HEK293 (cell line): ENCODE measurements around the gene CPT1C.

Source experiments
- CTCF ChIA-PET: fragments of 350-600 bp; formaldehyde crosslinking; extraction: SDS; loops from one replicate; lab custom pipeline; 2021; ENCODE audit warnings: antibody characterized with exemption; lab: Yijun Ruan, JAX
- POLR2A ChIA-PET: fragments of 300-600 bp; formaldehyde crosslinking; extraction: SDS; loops from one replicate; lab custom pipeline; 2020; ENCODE audit warnings: antibody characterized with exemption, inconsistent platforms; lab: Yijun Ruan, JAX
- H3K27ac ChIP-seq: fragments of 200-500 bp; sonication (Bioruptor generic); 2 replicates; pipeline ENCODE4 v1.5.1; 2014; ENCODE audit warnings: low read depth, low read length, control low read depth, inconsistent platforms; ENCODE audit errors: extremely low read depth
- H3K36me3 ChIP-seq, 2 experiments: fragments of 200-500 bp in 1 of 2; sonication (Bioruptor generic) in 1 of 2; 1 replicate in 1 of 2; 2 replicates in 1 of 2; pipeline ENCODE4 v1.5.1; 2014 to 2017; ENCODE audit warnings: inconsistent platforms in 2 of 2, low read length in 2 of 2; ENCODE audit not compliant: control insufficient read depth in 2 of 2, insufficient read depth in 1 of 2
- H3K4me1 ChIP-seq: fragments of 200-500 bp; sonication (Bioruptor generic); 2 replicates; pipeline ENCODE4 v1.5.1; 2014; ENCODE audit warnings: mild to moderate bottlenecking, low read length, inconsistent platforms; ENCODE audit not compliant: control insufficient read depth, insufficient read depth
- H3K4me3 ChIP-seq: 2 replicates; pipeline ENCODE4 v1.5.1; 2011; ENCODE audit warnings: low read depth, mild to moderate bottlenecking, control low read depth, low read length, moderate library complexity
- H3K9me3 ChIP-seq: fragments of 200-500 bp; sonication (Bioruptor generic); 2 replicates; pipeline ENCODE4 v1.5.1; 2014; ENCODE audit warnings: low read depth, low read length, inconsistent platforms; ENCODE audit not compliant: control insufficient read depth, insufficient read depth
- GLIS1 ChIP-seq: fragments of 450-650 bp; formaldehyde crosslinking; IDR thresholded peaks from 2 replicates; pipeline ENCODE4 v1.5.1; 2016; ENCODE audit warnings: missing biosample characterization, missing genetic modification characterization
- KLF16 ChIP-seq: fragments of 450-650 bp; formaldehyde crosslinking; IDR thresholded peaks from 2 replicates; pipeline ENCODE4 v1.5.1; 2017; ENCODE audit warnings: missing biosample characterization, missing genetic modification characterization
- ZNF140 ChIP-seq: fragments of 450-650 bp; formaldehyde crosslinking; IDR thresholded peaks from 2 replicates; pipeline ENCODE4 v1.5.1; 2016; ENCODE audit warnings: missing biosample characterization, missing genetic modification characterization
- ZNF174 ChIP-seq: fragments of 450-650 bp; formaldehyde crosslinking; IDR thresholded peaks from 2 replicates; pipeline ENCODE4 v1.5.0; 2017; ENCODE audit warnings: missing biosample characterization, mild to moderate bottlenecking, missing genetic modification characterization
- ZNF214 ChIP-seq: fragments of 450-650 bp; formaldehyde crosslinking; IDR thresholded peaks from 2 replicates; pipeline ENCODE4 v1.5.1; 2017; ENCODE audit warnings: missing biosample characterization, mild to moderate bottlenecking, missing genetic modification characterization, borderline replicate concordance
- ZNF221 ChIP-seq: fragments of 450-650 bp; formaldehyde crosslinking; IDR thresholded peaks from 2 replicates; pipeline ENCODE4 v1.5.1; 2017; ENCODE audit warnings: missing biosample characterization, missing genetic modification characterization, borderline replicate concordance
- ZNF544 ChIP-seq: fragments of 450-650 bp; formaldehyde crosslinking; IDR thresholded peaks from 2 replicates; pipeline ENCODE4 v1.5.0; 2017; ENCODE audit warnings: missing biosample characterization, missing genetic modification characterization
- ZNF561 ChIP-seq: fragments of 450-650 bp; IDR thresholded peaks from 2 replicates; pipeline ENCODE4 v1.5.1; 2018; ENCODE audit warnings: missing biosample characterization, missing genetic modification characterization, borderline replicate concordance
- ZNF596 ChIP-seq: fragments of 450-650 bp; IDR thresholded peaks from 2 replicates; pipeline ENCODE4 v1.5.0; 2018; ENCODE audit warnings: missing biosample characterization, mild to moderate bottlenecking, missing genetic modification characterization, moderate library complexity
- ZNF701 ChIP-seq: fragments of 450-650 bp; formaldehyde crosslinking; IDR thresholded peaks from 2 replicates; pipeline ENCODE4 v1.5.1; 2016; ENCODE audit warnings: missing biosample characterization, missing genetic modification characterization
- ZNF768 ChIP-seq: fragments of 450-650 bp; formaldehyde crosslinking; IDR thresholded peaks from 2 replicates; pipeline ENCODE4 v1.5.1; 2018; ENCODE audit warnings: missing biosample characterization, mild to moderate bottlenecking, missing genetic modification characterization
- TF ChIP-seq, protein P1 (sequence below): fragments of 450-650 bp; formaldehyde crosslinking; IDR thresholded peaks from 2 replicates; pipeline ENCODE4 v1.5.1; 2017; ENCODE audit warnings: missing biosample characterization, mild to moderate bottlenecking, missing genetic modification characterization, moderate library complexity

CPT1C gene

DNA sequence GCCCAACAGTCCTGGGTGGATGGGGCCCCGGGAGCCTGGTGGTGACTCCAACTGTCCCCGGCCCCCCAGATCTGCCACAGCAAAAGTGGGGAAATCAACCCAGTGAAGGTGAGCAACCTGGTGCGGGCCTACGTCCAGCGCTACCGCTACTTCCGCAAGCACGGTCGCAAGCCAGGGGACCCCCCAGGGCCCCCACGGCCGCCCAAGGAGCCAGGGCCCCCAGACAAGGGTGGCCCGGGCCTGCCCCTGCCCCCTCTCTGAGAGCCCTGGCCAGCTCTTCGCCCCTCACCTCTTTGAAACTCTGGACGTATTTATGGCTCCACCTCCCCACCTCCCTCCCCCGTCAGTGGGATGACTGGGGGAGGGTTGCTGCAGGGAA is 32.8 kb upstream of the CPT1C start:
- H3K9me3 ChIP-seq: no peaks in the 10 kb centered on the region
- H3K27ac ChIP-seq: no peak overlapping the region
- no peaks in the 10 kb centered on the region for H3K4me1 ChIP-seq
- H3K36me3 ChIP-seq: peaks cover 45 to 99% of the 10 kb centered on the region in 2 experiments
- CTCF ChIA-PET: interaction anchor here (1.2 kb wide), 1 partner anchor 14 kb away, joined by 3 read pairs; no protein-coding TSS in a partner anchor
- no peak for TF ChIP-seq ZNF701 (tag by site-specific recombination)
- TF ChIP-seq ZNF221: no peak
- no peak for TF ChIP-seq ZNF561 (tag by site-specific recombination)
- no peak for TF ChIP-seq ZNF544 (tag by site-specific recombination)
- POLR2A ChIA-PET: interaction anchor here (0.5 to 1.9 kb wide), 6 partner anchors 10 to 109 kb away, joined by 3 to 15 read pairs (median 4); partner anchors contain the start of genes AP2A1 and PRRG2
- H3K4me3 ChIP-seq: no peak overlapping the region

GRCh38 chr19:49658566-49659442 is 32.1 kb upstream of the CPT1C start:
- Histone ChIP-seq H3K4me3 (no peak overlapping the region), H3K36me3 (peaks cover 39 to 94% of the 10 kb centered on the region in 2 experiments), H3K27ac (no peak overlapping the region), H3K9me3 (no peaks in the 10 kb centered on the region), H3K4me1 (no peaks in the 10 kb centered on the region)
- ChIA-PET POLR2A (interaction anchor here (0.5 to 4.0 kb wide), 8 partner anchors 11 to 108 kb away, joined by 3 to 26 read pairs (median 7); partner anchors contain the start of genes AP2A1, RRAS and SCAF1), CTCF (no interaction called here)
- no peak for TF ChIP-seq GLIS1 (tag by site-specific recombination)
- TF ChIP-seq, protein P1, sequence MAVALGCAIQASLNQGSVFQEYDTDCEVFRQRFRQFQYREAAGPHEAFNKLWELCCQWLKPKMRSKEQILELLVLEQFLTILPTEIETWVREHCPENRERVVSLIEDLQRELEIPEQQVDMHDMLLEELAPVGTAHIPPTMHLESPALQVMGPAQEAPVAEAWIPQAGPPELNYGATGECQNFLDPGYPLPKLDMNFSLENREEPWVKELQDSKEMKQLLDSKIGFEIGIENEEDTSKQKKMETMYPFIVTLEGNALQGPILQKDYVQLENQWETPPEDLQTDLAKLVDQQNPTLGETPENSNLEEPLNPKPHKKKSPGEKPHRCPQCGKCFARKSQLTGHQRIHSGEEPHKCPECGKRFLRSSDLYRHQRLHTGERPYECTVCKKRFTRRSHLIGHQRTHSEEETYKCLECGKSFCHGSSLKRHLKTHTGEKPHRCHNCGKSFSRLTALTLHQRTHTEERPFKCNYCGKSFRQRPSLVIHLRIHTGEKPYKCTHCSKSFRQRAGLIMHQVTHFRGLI (tag by site-specific recombination): no peak
- TF ChIP-seq ZNF214: no peak
- TF ChIP-seq KLF16 (tag by site-specific recombination): no peak
- TF ChIP-seq ZNF596: no peak

- Histone ChIP-seq H3K4me1 (peaks cover 6% of the 10 kb centered on the region), H3K36me3 (peaks cover 25 to 78% of the 10 kb centered on the region in 2 experiments), H3K9me3 (no peaks in the 10 kb centered on the region), H3K4me3 (no peak overlapping the region), H3K27ac (no peak overlapping the region)
- ChIA-PET CTCF (interaction anchor here (0.8 to 1.2 kb wide), 2 partner anchors 12 to 15 kb away, joined by 3 to 4 read pairs; no protein-coding TSS in a partner anchor), POLR2A (interaction anchor here (1.8 to 4.0 kb wide), 3 partner anchors 15 to 20 kb away, joined by 9 to 26 read pairs (median 16); partner anchors contain the start of genes RRAS and SCAF1)
- TF ChIP-seq ZNF768 (tag by site-specific recombination): no peak
Observed at GRCh38 chr19:49660338-49660961, 30.5 kb upstream of the CPT1C start.

DNA sequence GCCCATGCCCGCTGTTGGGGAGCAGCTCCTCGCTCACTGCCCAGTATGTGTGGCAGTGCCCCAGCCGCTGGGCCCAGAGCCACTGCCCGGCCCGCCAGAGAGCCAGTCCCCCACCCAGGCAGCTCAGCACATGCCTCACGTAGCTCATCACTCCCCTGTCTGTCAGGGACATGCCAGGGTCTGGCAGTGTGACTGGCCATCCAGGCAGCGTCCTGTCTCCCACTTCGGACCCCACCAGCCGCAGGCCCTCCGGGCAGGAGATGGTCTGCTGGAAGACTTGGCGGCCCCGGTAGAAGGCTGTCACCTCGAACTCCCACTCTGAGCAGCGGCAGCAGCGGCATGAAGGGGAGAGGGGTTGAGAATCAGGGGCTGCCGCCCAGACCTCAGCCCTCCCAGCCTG is 28.9 kb upstream of the CPT1C start:
- H3K27ac ChIP-seq: peak overlapping the region; percentile 32; the same call in 1 of the 2 replicates
- TF ChIP-seq ZNF174 (tag by site-specific recombination): no peak
- TF ChIP-seq ZNF140 (tag by site-specific recombination): no peak
- H3K36me3 ChIP-seq: peaks cover 14 to 62% of the 10 kb centered on the region in 2 experiments
- no peaks in the 10 kb centered on the region for H3K9me3 ChIP-seq
- ChIA-PET CTCF (interaction anchor here (0.5 to 1.2 kb wide), 3 partner anchors 11 to 99 kb away, joined by 3 read pairs; no protein-coding TSS in a partner anchor), POLR2A (interaction anchor here (1.3 to 4.0 kb wide), 3 partner anchors 14 to 22 kb away, joined by 3 to 26 read pairs (median 16); partner anchors contain the start of genes RRAS and SCAF1)
- H3K4me1 ChIP-seq: peaks cover 6% of the 10 kb centered on the region
- H3K4me3 ChIP-seq: no peak overlapping the region
